Pancreas (tissue), 10 donors: ENCODE data around the gene BPIFA3. TPM values are rescaled to one million over a fixed set of nuclear protein-coding genes. Genes with fewer than 3 reads are reported as not detected.

Experiments
- ATAC-seq, 4 donors: fragments of 200-7000 bp; cut with Tn5 transposase; one replicate each; pipeline versions ENCODE4 v1.8.0 to v1.9.1; 2020; ENCODE audit warnings: mild to moderate bottlenecking in 4 of 4, moderate library complexity in 4 of 4
- DNase-seq, 6 donors: peaks; one replicate each; pipeline ENCODE4 v3.0.0-alpha.2; 2020
- FAIRE-seq: peaks from 2 replicates; lab custom pipeline; 2012; peaks lifted over from hg19 to GRCh38; lab: Jason Lieb, UNC
- H3K27ac ChIP-seq, 4 donors: fragments of 200-600 bp; sonication (generic); 1 replicate in 3 of 4; 2 replicates in 1 of 4; pipeline versions ENCODE4 v1.5.0 to v1.8.0; 2020
- H3K27me3 ChIP-seq, 4 donors: fragments of 200-600 bp; one replicate each; pipeline ENCODE4 v1.8.0; 2021
- H3K36me3 ChIP-seq, 3 donors: fragments of 200-600 bp; sonication (generic) in 1 of 3; one replicate each; pipeline versions ENCODE4 v1.5.0 to v1.8.0; 2020 to 2021
- H3K4me1 ChIP-seq, 3 donors: fragments of 200-600 bp; one replicate each; pipeline ENCODE4 v1.8.0; 2021
- H3K4me3 ChIP-seq, 4 donors: fragments of 200-600 bp; sonication (generic) in 2 of 4; one replicate each; pipeline versions ENCODE4 v1.5.0 to v1.8.0; 2020 to 2021
- H3K9me3 ChIP-seq, 4 donors: fragments of 200-600 bp; one replicate each; pipeline ENCODE4 v1.8.0; 2021
- WGBS, 2 donors: extraction: QIAGEN DNeasy Blood & Tissue Kit; methylation state at CpG; one replicate each; pipeline ENCODE4 v1.1.7; 2013; 5-methylcytosine and 5-hydroxymethylcytosine counted together
- intact Hi-C, 3 donors: fragments of 100-400 bp; cut with DNase I; formaldehyde crosslinking; loops; one replicate each; pipeline versions ENCODE4 v1.11.1 to v1.14.2; 2022
- polyA plus RNA-seq, 2 donors: library from polyadenylated mRNA; stranded (reverse); fragments of 200-250 nt; gene quantifications; one replicate each; pipeline ENCODE4 v1.2.3, GENCODE V29; 2013
- total RNA-seq, 6 donors: library from RNA; stranded (reverse); fragmentation: NEBNext Ultra II Directional in 4 of 6; extraction: Animal tissue kit (Norgen Biotek cat#: 25700) in 4 of 6; gene quantifications; one replicate each; pipeline versions ENCODE4 v1.2.1 to v1.2.4, GENCODE V29; 2021 to 2023
- TF ChIP-seq, protein P1 (sequence below), 4 donors: fragments of 200-600 bp; sonication (generic) in 3 of 4; IDR thresholded peaks; one replicate each; pipeline versions ENCODE4 v1.5.0 to v1.8.0; 2021; ENCODE audit warnings: antibody characterized with exemption in 4 of 4
- donor health status: healthy with polysubstance abuse.
- donor health status: DM: no; HTN: no; CAD: no; lungs with moderate emphysema.
- donor health status: DM: no; HTN: no; CAD: no.
- donor health status: control.
- donor health status: control.
- donor health status: Bipolar disorder and iron deficiency.
- donor health status: DM: yes; HTN: yes; CAD: no.
- donor health status: DM: no; HTN: no; CAD: no.
- donor health status: DM: no; HTN: no; CAD: no.
- donor health status: DM: yes; HTN: yes; CAD: no.

The BPIFA3 gene
- total and polyA plus RNA-seq, 8 donors: not detected

DNA sequence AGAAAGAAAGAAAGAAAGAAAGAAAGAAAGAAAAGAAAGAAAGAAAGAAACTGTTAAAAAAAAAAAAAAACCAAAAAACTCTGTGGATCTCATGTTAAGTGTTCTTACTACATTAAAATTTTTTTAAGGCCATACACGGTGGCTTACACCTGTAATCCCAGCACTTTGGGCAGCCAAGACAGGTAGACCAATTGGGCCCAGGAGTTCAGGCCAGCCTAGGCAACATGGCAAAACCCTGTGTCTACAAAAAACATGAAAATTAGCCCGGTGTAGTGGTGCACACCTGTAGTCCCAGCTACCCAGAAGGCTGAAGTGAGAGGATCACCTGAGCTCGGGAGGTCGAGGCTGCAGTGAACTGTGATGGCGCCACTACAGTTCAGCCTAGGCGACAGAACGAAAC lies 14.1 kb downstream of the BPIFA3 start:
- TF ChIP-seq, protein P1, sequence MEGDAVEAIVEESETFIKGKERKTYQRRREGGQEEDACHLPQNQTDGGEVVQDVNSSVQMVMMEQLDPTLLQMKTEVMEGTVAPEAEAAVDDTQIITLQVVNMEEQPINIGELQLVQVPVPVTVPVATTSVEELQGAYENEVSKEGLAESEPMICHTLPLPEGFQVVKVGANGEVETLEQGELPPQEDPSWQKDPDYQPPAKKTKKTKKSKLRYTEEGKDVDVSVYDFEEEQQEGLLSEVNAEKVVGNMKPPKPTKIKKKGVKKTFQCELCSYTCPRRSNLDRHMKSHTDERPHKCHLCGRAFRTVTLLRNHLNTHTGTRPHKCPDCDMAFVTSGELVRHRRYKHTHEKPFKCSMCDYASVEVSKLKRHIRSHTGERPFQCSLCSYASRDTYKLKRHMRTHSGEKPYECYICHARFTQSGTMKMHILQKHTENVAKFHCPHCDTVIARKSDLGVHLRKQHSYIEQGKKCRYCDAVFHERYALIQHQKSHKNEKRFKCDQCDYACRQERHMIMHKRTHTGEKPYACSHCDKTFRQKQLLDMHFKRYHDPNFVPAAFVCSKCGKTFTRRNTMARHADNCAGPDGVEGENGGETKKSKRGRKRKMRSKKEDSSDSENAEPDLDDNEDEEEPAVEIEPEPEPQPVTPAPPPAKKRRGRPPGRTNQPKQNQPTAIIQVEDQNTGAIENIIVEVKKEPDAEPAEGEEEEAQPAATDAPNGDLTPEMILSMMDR (IDR thresholded peaks at IDR 0.05): no peak

DNA sequence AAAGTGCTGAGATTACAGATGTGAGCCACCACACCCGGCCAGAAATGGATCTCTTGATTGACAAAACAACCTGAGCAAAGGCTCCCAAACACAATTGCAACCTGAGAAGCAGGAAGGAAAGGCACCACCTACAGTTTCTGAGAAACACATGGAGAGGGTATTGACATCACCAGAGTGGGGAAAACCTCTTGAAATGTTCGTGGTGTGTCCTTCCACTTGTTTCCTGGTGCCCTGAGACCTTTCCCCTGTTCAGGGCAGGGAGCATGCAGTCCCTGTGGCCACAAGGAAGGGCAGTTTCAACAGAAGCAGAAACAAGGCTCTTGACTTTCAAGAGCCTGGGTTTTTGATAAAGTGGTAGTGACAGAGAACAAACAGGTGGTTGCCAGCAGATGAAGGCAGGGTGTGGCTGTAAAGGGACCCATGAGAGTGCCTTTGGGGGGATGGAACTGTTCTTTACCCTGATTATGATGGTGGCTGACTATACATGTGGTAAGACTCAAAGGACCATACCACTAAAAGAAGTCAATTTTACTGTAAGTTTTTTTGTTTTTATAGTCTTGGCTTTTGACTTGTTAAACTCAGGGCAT lies 15.4 kb downstream of the BPIFA3 start:
- no peaks in the 10 kb centered on the region for H3K9me3 ChIP-seq
- no peaks in the 10 kb centered on the region for H3K36me3 ChIP-seq
- intact Hi-C loops: no loop called here
- TF ChIP-seq, protein P1 (IDR thresholded peaks at IDR 0.05): no peak
- ATAC-seq (no peak), FAIRE-seq (no peak), DNase-seq (no peak)
- H3K4me1 ChIP-seq: no peaks in the 10 kb centered on the region
- WGBS, 2 donors: 8 to 19% methylated on average over 2 of the region's 2 CpGs
- no peak overlapping the region for H3K4me3 ChIP-seq
- no peak overlapping the region for H3K27ac ChIP-seq
- H3K27me3 ChIP-seq: no peaks in the 10 kb centered on the region

More for the DNA sequence above, 14.1 kb downstream of the BPIFA3 start:
- no peak overlapping the region for H3K4me3 ChIP-seq
- H3K4me1 ChIP-seq: no peaks in the 10 kb centered on the region
- H3K9me3 ChIP-seq: no peaks in the 10 kb centered on the region
- DNase-seq (no peak), ATAC-seq (no peak), FAIRE-seq (no peak)
- no peak overlapping the region for H3K27ac ChIP-seq
- WGBS, 2 donors: 42 to 51% methylated on average over 7 of the region's 7 CpGs
- intact Hi-C loops: no loop called here
- no peaks in the 10 kb centered on the region for H3K27me3 ChIP-seq
- no peaks in the 10 kb centered on the region for H3K36me3 ChIP-seq

GRCh38 chr20:33233129-33233774 lies 16.1 kb downstream of the BPIFA3 start:
- TF ChIP-seq, protein P1 (IDR thresholded peaks at IDR 0.05): no peak
- H3K4me1 ChIP-seq: no peaks in the 10 kb centered on the region
- no peak for ATAC-seq
- no peak for FAIRE-seq
- no peaks in the 10 kb centered on the region for H3K36me3 ChIP-seq
- H3K9me3 ChIP-seq: no peaks in the 10 kb centered on the region
- 20% methylated on average over 5 of the region's 5 CpGs for WGBS, 2 donors
- no peak for DNase-seq
- no peak overlapping the region for H3K27ac ChIP-seq
- H3K4me3 ChIP-seq: no peak overlapping the region
- H3K27me3 ChIP-seq: no peaks in the 10 kb centered on the region
- intact Hi-C loops: no loop called here

DNA sequence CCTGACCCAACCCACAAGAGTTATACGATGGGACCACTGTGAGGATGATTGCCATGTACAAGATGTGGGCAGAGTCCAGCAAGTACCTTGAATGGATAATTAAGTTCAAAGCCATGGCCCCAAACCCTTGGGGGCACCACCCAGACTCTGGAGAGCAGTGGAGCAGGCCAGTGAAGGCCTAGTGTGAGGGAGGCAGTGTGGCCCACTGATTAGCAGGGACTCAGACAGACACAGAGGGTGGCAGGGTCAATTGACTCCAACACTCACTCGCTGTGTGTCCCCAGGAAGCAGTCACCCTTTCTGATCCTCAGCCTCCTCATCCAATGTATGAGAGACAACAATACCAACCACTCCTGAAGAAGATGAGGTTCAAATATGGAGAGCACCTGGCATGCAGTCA lies 16.9 kb downstream of the BPIFA3 start:
- FAIRE-seq (no peak), DNase-seq (no peak), ATAC-seq (no peak)
- Histone ChIP-seq H3K27me3 (no peaks in the 10 kb centered on the region), H3K36me3 (no peaks in the 10 kb centered on the region), H3K9me3 (no peaks in the 10 kb centered on the region), H3K4me1 (no peaks in the 10 kb centered on the region), H3K4me3 (no peak overlapping the region), H3K27ac (no peak overlapping the region)
- TF ChIP-seq, protein P1 (IDR thresholded peaks at IDR 0.05): no peak
- 69 to 80% methylated on average over 2 of the region's 2 CpGs for WGBS, 2 donors
- intact Hi-C loops: no loop called here

DNA sequence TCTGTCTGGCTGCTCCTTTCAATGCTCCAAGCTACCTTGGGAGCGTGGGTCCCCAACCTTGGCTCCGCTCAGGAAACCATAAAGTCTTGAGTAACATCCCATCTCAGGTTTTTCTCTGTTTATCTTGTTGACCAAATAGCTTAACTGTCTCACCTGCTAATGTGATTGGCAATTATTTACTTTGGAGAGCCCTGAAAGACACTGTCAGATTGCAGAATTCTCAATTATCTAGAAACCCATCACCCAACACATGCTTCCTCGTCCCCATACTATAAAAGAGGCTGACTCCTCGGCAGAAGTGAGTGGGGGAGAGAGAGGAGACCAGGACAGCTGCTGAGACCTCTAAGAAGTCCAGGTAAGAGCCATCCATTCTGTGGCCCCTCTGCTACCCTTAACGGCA lies 18.5 kb downstream of the BPIFA3 start, which contains the start of gene BPIFA1:
Gene BPIFA1, plus strand, starts transcription at position 301 of the 400 bp plus-strand sequence. CDS start 1,716 bp downstream, outside the sequence.
- H3K9me3 ChIP-seq: no peaks in the 10 kb centered on the region
- no peaks in the 10 kb centered on the region for H3K36me3 ChIP-seq
- no peak within 1 kb of the TSS for H3K4me3 ChIP-seq
- TF ChIP-seq, protein P1 (IDR thresholded peaks at IDR 0.05): no peak
- ATAC-seq (no peak), FAIRE-seq (no peak), DNase-seq (no peak)
- WGBS, 2 donors: 37 to 39% methylated on average over 5 of the region's 5 CpGs
- no peak within 1 kb of the TSS for H3K27ac ChIP-seq
- no peaks in the 10 kb centered on the region for H3K27me3 ChIP-seq
- H3K4me1 ChIP-seq: no peaks in the 10 kb centered on the region
- intact Hi-C loops: no loop called here
